MCF 10A (cell line): ENCODE measurements around the gene ELP4. TPM values are rescaled to one million over a fixed set of nuclear protein-coding genes. Genes with fewer than 3 reads are reported as not detected.

Experiments
- BruUV-seq: library from RNA; stranded (reverse); fragments of 400-500 nt; replicated peaks from 2 replicates; lab custom pipeline; 2021; lab: Mats Ljungman, UMichigan
- CTCF ChIA-PET: fragments of 300-600 bp; sonication (Branson Sonifier 250); formaldehyde crosslinking; extraction: SDS; loops from one replicate; lab custom pipeline; 2021; ENCODE audit warnings: antibody characterized with exemption, inconsistent platforms; lab: Yijun Ruan, JAX
- POLR2A ChIA-PET: fragments of 300-600, 350-650 bp; sonication (Branson Sonifier 250); formaldehyde crosslinking; extraction: SDS; loops from one replicate; lab custom pipeline; 2020; ENCODE audit warnings: antibody characterized with exemption, inconsistent platforms; lab: Yijun Ruan, JAX
- DNase-seq: peaks from one replicate; pipeline ENCODE4 v3.0.0-alpha.2; 2018; ENCODE audit not compliant: unreplicated experiment
- H3K27ac Mint-ChIP-seq: one replicate; pipeline ENCODE4 v1.8.0; 2022; ENCODE audit warnings: mild to moderate bottlenecking, low read depth, mixed read lengths; ENCODE audit not compliant: unreplicated experiment
- H3K27me3 Mint-ChIP-seq: one replicate; pipeline ENCODE4 v1.8.0; 2022; ENCODE audit warnings: mixed read lengths; ENCODE audit not compliant: insufficient read depth, unreplicated experiment
- H3K36me3 Mint-ChIP-seq: one replicate; pipeline ENCODE4 v1.8.0; 2022; ENCODE audit warnings: mild to moderate bottlenecking, moderate library complexity, mixed read lengths; ENCODE audit not compliant: insufficient read depth, unreplicated experiment
- H3K4me1 Mint-ChIP-seq: one replicate; pipeline ENCODE4 v1.8.0; 2022; ENCODE audit warnings: mixed read lengths; ENCODE audit not compliant: insufficient read depth, unreplicated experiment
- H3K4me3 Mint-ChIP-seq: one replicate; pipeline ENCODE4 v1.8.0; 2022; ENCODE audit warnings: mild to moderate bottlenecking, moderate library complexity, mixed read lengths; ENCODE audit not compliant: unreplicated experiment
- H3K9me3 Mint-ChIP-seq: one replicate; pipeline ENCODE4 v1.8.0; 2022; ENCODE audit warnings: mixed read lengths; ENCODE audit not compliant: unreplicated experiment
- intact Hi-C: fragments of 100-400 bp; cut with micrococcal nuclease; formaldehyde crosslinking; loops from 2 replicates; pipeline ENCODE4 v1.14.1; 2022
- total RNA-seq: library from RNA; stranded (reverse); gene quantifications from 2 replicates; pipeline ENCODE4 v1.2.3, GENCODE V29; 2022
- TF ChIP-seq, protein P1 (sequence below): fragments of 200-600 bp; IDR thresholded peaks from one replicate; pipeline ENCODE4 v1.8.0; 2022; ENCODE audit warnings: antibody characterized with exemption, mild to moderate bottlenecking; ENCODE audit not compliant: unreplicated experiment

ELP4 gene
- total RNA-seq, 1 experiment from 2014 or later: 18.3 TPM

GRCh38 chr11:31784611-31785010, 275.0 kb downstream of the ELP4 start:
- BruUV-seq: no TSS peak
- CTCF ChIA-PET: no interaction called here

DNA sequence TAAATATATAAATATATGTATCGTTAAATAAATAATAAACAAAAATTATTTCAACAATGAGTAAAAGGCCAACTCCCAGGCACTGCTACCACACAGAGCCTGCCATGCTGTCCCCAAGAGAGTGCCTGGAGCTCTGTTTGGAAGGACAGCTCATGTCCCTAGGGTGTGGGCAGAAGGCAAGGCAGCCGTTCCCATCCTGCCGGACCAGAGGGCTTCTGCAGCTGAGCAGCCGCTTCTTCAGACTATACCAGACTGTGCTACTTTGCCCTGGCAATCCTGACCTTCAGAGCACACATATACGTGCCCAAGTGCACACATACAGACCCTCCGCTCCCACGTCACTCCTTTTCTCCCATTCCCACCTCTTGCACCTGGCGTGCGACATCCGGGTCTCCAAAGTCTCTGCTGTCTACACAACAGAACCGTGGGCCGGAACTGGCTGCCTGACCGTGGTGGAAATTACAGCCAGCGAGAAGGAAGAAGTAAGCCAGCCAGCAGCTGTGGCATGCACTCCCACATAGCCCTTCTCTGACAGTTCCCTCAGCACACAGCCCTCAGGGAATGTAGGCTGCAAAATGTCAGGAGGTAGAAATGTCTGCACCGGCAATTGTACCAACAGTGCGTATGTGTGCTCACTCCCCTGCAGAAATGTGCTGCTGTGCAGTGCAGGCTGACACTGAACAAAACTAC, 277.6 kb downstream of the ELP4 start:
- Mint-ChIP-seq H3K4me1 (no peaks in the 10 kb centered on the region), H3K27me3 (no peaks in the 10 kb centered on the region), H3K36me3 (no peaks in the 10 kb centered on the region), H3K9me3 (no peaks in the 10 kb centered on the region), H3K27ac (no peak overlapping the region), H3K4me3 (no peak overlapping the region)
- no TSS peak for BruUV-seq
- intact Hi-C loops: no loop called here
- TF ChIP-seq, protein P1, sequence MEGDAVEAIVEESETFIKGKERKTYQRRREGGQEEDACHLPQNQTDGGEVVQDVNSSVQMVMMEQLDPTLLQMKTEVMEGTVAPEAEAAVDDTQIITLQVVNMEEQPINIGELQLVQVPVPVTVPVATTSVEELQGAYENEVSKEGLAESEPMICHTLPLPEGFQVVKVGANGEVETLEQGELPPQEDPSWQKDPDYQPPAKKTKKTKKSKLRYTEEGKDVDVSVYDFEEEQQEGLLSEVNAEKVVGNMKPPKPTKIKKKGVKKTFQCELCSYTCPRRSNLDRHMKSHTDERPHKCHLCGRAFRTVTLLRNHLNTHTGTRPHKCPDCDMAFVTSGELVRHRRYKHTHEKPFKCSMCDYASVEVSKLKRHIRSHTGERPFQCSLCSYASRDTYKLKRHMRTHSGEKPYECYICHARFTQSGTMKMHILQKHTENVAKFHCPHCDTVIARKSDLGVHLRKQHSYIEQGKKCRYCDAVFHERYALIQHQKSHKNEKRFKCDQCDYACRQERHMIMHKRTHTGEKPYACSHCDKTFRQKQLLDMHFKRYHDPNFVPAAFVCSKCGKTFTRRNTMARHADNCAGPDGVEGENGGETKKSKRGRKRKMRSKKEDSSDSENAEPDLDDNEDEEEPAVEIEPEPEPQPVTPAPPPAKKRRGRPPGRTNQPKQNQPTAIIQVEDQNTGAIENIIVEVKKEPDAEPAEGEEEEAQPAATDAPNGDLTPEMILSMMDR: no peak
- no peak for DNase-seq
- POLR2A ChIA-PET: no interaction called here
- CTCF ChIA-PET: interaction anchor here (0.6 kb wide), 1 partner anchor 199 kb away, joined by 4 read pairs; no protein-coding TSS in a partner anchor

More at GRCh38 chr11:31784611-31785010, 275.0 kb downstream of the ELP4 start:
- no peaks in the 10 kb centered on the region for H3K36me3 Mint-ChIP-seq
- H3K27ac Mint-ChIP-seq: no peak overlapping the region
- POLR2A ChIA-PET: no interaction called here
- TF ChIP-seq, protein P1: no peak
- DNase-seq: no peak
- H3K4me3 Mint-ChIP-seq: no peak overlapping the region
- intact Hi-C loops: no loop called here
- H3K4me1 Mint-ChIP-seq: no peaks in the 10 kb centered on the region
- no peaks in the 10 kb centered on the region for H3K9me3 Mint-ChIP-seq
- H3K27me3 Mint-ChIP-seq: no peaks in the 10 kb centered on the region

- Mint-ChIP-seq H3K9me3 (no peaks in the 10 kb centered on the region), H3K27me3 (no peaks in the 10 kb centered on the region), H3K4me1 (no peaks in the 10 kb centered on the region), H3K27ac (no peak overlapping the region), H3K4me3 (no peak overlapping the region), H3K36me3 (no peaks in the 10 kb centered on the region)
- ChIA-PET CTCF (interaction anchor here (0.6 kb wide), 2 partner anchors 24 to 50 kb away, joined by 3 to 4 read pairs; no protein-coding TSS in a partner anchor), POLR2A (no interaction called here)
- TF ChIP-seq, protein P1: no peak
- no TSS peak for BruUV-seq
- no peak for DNase-seq
- intact Hi-C loops: no loop called here
Observed at GRCh38 chr11:31788085-31788484, 278.5 kb downstream of the ELP4 start.

DNA sequence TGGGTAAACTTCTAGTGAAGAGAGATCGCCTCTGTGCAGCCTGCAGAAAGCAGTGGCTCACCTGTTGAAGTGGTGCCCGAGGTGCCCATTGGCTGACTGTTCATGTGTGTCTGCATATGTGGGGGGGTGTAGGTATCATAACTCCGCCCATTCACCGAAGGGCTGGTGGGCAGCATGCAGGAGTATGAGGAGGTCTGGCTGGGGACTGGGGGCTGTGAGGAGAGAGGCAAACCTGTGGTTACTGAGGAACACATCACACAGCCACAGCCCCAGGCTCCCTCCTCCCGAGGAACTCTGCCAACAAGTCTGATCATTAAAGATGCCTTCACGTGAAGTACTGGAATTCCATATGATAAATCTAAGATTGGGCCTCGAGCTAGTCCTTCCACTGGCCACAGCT, 281.1 kb downstream of the ELP4 start:
- no peaks in the 10 kb centered on the region for H3K36me3 Mint-ChIP-seq
- H3K4me1 Mint-ChIP-seq: no peaks in the 10 kb centered on the region
- ChIA-PET CTCF (interaction anchor here (0.6 to 0.9 kb wide), 3 partner anchors 217 to 385 kb away, joined by 3 to 4 read pairs (median 3); no protein-coding TSS in a partner anchor), POLR2A (no interaction called here)
- no peak overlapping the region for H3K27ac Mint-ChIP-seq
- TF ChIP-seq, protein P1: no peak
- no peak for DNase-seq
- no peaks in the 10 kb centered on the region for H3K27me3 Mint-ChIP-seq
- no TSS peak for BruUV-seq
- no peak overlapping the region for H3K4me3 Mint-ChIP-seq
- intact Hi-C loops: no loop called here
- H3K9me3 Mint-ChIP-seq: no peaks in the 10 kb centered on the region
